ENCODE results near the gene PTPRE. TPM values are rescaled to one million over a fixed set of nuclear protein-coding genes. Genes with fewer than 3 reads are reported as not detected.

Gene PTPRE
- total and polyA plus RNA-seq, 10 of the 15 experiments (the other 5 are each of a cell fraction or from before 2014, with no cell fraction given): 2.9 to 7.6 (median 5.8) TPM

DNA sequence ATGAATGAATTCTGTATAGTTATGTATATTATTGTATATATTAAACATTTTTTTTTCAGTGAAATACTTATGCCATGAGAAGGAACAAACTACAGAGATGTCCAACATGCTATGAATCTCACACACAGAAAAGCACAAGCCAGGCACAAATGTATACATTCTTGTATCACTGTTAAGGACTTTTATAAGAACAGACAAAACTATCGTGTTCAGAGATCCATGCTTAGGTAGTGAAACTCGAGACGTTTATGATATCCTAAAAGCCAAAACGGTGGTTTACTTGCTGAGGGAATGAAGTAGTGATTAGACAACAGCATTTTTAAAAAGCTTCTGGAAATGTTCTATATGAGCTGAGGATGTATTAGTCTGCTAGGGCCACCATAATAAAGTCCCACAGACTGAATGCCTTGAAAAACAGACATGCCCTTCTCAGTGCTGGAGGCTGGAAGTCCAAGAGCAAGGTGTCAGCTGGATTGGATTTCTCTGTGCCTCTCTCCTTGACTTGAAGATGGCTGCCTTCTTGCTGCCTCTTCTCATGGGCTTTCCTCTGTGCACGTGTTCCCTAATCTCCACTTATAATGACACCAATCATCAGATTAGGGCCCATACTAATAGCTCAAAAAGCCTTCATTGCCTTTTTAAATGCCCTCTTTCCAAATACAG lies 215.0 kb downstream of the PTPRE start:
- H3K27ac ChIP-seq (ENCODE audit: control insufficient read depth, insufficient read depth): no peak overlapping the region; the same call in 1 of the 2 replicates
- H2AFZ ChIP-seq (ENCODE audit: control insufficient read depth, low read depth, low read length): peak overlapping the region; percentile 59
- TF ChIP-seq CHD1 (IDR thresholded peaks at IDR 0.05; ENCODE audit: low read depth, low read length) (no peak), CBFB (IDR thresholded peaks at IDR 0.05; ENCODE audit: low read depth) (no peak), YY1 (IDR thresholded peaks at IDR 0.05; ENCODE audit: low read depth, low read length) (peak; percentile 46; the same call in 1 of the 2 replicates), NR2C2 (IDR thresholded peaks at IDR 0.05; ENCODE audit: borderline replicate concordance, control insufficient read depth, insufficient read length, low read depth) (no peak), BHLHE40 (IDR thresholded peaks at IDR 0.05; ENCODE audit: borderline replicate concordance in 1 of 2, low read depth in 2 of 2, low read length in 1 of 2) (0 out of 4 replicates have a peak, but pooled peaks of 1 of the 2 experiments have one; percentile 4), CREB1 (IDR thresholded peaks at IDR 0.05; ENCODE audit: low read depth) (no peak), STAT3 (IDR thresholded peaks at IDR 0.05; ENCODE audit: low read depth, low read length) (no peak), TBL1XR1 (IDR thresholded peaks at IDR 0.05; ENCODE audit: low read depth, low read length) (no peak), SREBF1 (IDR thresholded peaks at IDR 0.05; ENCODE audit: low read length) (no peak), POLR2AphosphoS2 (IDR thresholded peaks at IDR 0.05; ENCODE audit: low read depth, low read length) (no peak), ZBED1 (IDR thresholded peaks at IDR 0.05; ENCODE audit: borderline replicate concordance) (no peak)
- H3K36me3 ChIP-seq (ENCODE audit: control insufficient read depth in 2 of 2, insufficient read depth in 2 of 2, low read length in 1 of 2): peaks cover 4 to 20% of the 10 kb centered on the region in 2 experiments
- intact Hi-C loops (cut with micrococcal nuclease; ENCODE audit: unreplicated experiment): no loop called here
- H3K9ac ChIP-seq (ENCODE audit: control insufficient read depth, insufficient read depth, low read length): no peak overlapping the region
- no peak for ATAC-seq
- 94% methylated on average over 5 of the region's 5 CpGs for WGBS (ENCODE audit: insufficient coverage, insufficient replicate concordance, low lambda C conversion rate, missing lambda C conversion rate)
- in situ Hi-C loops (cut with MboI): no loop called here
- no peaks in the 10 kb centered on the region for H3K4me1 ChIP-seq (ENCODE audit: control insufficient read depth, insufficient read depth, low read length)
- RAD21 ChIA-PET (ENCODE audit: unreplicated experiment): interaction anchor here (1.0 to 1.2 kb wide), 2 partner anchors 22 to 27 kb away, joined by 3 to 4 read pairs; no protein-coding TSS in a partner anchor
- BruUV-seq (replicated peaks): no TSS peak
- no peak for FAIRE-seq
- H3K79me2 ChIP-seq (ENCODE audit: control insufficient read depth, insufficient read depth, low read length): peaks cover 73% of the 10 kb centered on the region
- H3K27me3 ChIP-seq (replicated peaks in 1 of 2; ENCODE audit: control insufficient read depth in 2 of 2, insufficient read depth in 2 of 2, low read length in 1 of 2): no peaks in the 10 kb centered on the region
- H3K4me2 ChIP-seq (ENCODE audit: control insufficient read depth, insufficient read depth): peak overlapping the region; percentile 53
- peak overlapping the region; percentile 84 for H3K4me3 ChIP-seq
- H3K9me3 ChIP-seq (replicated peaks; ENCODE audit: control insufficient read depth, insufficient read depth, low read length): no peaks in the 10 kb centered on the region
- no peaks in the 10 kb centered on the region for H4K20me1 ChIP-seq (ENCODE audit: control insufficient read depth, insufficient read depth)
- no peak for DNase-seq (ENCODE audit: low read depth, low spot score)
- CTCF ChIA-PET: interaction anchor here (0.9 to 2.5 kb wide), 6 partner anchors 11 to 87 kb away, joined by 3 to 11 read pairs (median 6); no protein-coding TSS in a partner anchor
- POLR2A ChIA-PET: interaction anchor here (0.6 to 1.9 kb wide), 2 partner anchors 58 to 74 kb away, joined by 3 to 5 read pairs; no protein-coding TSS in a partner anchor
- SMC1A ChIA-PET (ENCODE audit: uncharacterized antibody, unreplicated experiment): interaction anchor here (1.8 to 1.9 kb wide), 2 partner anchors 10 to 15 kb away, joined by 4 to 8 read pairs; no protein-coding TSS in a partner anchor
